Upper lobe of left lung (tissue), 6 donors: Measurements from ENCODE around the gene FOXP1. TPM values are rescaled to one million over a fixed set of nuclear protein-coding genes. Genes with fewer than 3 reads are reported as not detected.
A peak's percentile ranks its signal among the peaks of the same experiment; 100 is the strongest.

Experiments used
- ATAC-seq, 2 donors: fragments of 200-7000 bp; cut with Tn5 transposase; one replicate each; pipeline ENCODE4 v1.9.1; 2022; ENCODE audit warnings: mild to moderate bottlenecking in 2 of 2, moderate library complexity in 2 of 2; ENCODE audit not compliant: low FRiP score in 2 of 2
- DNase-seq, 2 donors: peaks; one replicate each; pipeline ENCODE4 v3.0.0-alpha.2; 2019 to 2020
- H3K27ac ChIP-seq, 4 donors: fragments of 200-600 bp; sonication (generic); one replicate each; pipeline ENCODE4 v1.5.1; 2016 to 2019
- H3K27me3 ChIP-seq, 4 donors: fragments of 200-600 bp; sonication (generic); one replicate each; pipeline ENCODE4 v1.5.1; 2017 to 2019
- H3K36me3 ChIP-seq, 4 donors: fragments of 200-600 bp; sonication (generic); one replicate each; pipeline ENCODE4 v1.5.1; 2016 to 2019
- H3K4me1 ChIP-seq, 4 donors: fragments of 200-600 bp; sonication (generic); one replicate each; pipeline ENCODE4 v1.5.1; 2018 to 2019
- H3K4me3 ChIP-seq, 4 donors: fragments of 200-600 bp; sonication (generic); one replicate each; pipeline ENCODE4 v1.5.1; 2017 to 2019; ENCODE audit warnings: mild to moderate bottlenecking in 2 of 4, moderate library complexity in 1 of 4
- H3K9me3 ChIP-seq, 4 donors: fragments of 200-600 bp; sonication (generic); one replicate each; pipeline ENCODE4 v1.5.1; 2018 to 2019
- EP300 ChIP-seq, 4 donors: sonication (generic); formaldehyde crosslinking; IDR thresholded peaks; one replicate each; pipeline ENCODE4 v1.5.1; 2017; ENCODE audit warnings: antibody characterized with exemption in 4 of 4, control low read depth in 2 of 4
- POLR2A ChIP-seq, 4 donors: fragments of 450-650 bp; IDR thresholded peaks; one replicate each; pipeline ENCODE4 v1.5.1; 2016 to 2017; ENCODE audit warnings: antibody characterized with exemption in 4 of 4, mild to moderate bottlenecking in 2 of 4
- POLR2AphosphoS5 ChIP-seq, 2 donors: sonication (generic); formaldehyde crosslinking; IDR thresholded peaks; one replicate each; pipeline ENCODE4 v1.5.1; 2017; ENCODE audit warnings: antibody characterized with exemption in 2 of 2
- WGBS, 2 donors: methylation state at CpG; one replicate each; pipeline ENCODE4 v1.1.5; 2017 to 2018; 5-methylcytosine and 5-hydroxymethylcytosine counted together
- total RNA-seq, 6 donors: library from RNA; depleted of rRNA in 4 of 6; stranded (reverse); fragments of >200 nt in 4 of 6; gene quantifications; one replicate each; pipeline versions ENCODE4 v1.1.0 to v1.2.1, GENCODE V29; 2016 to 2021
- TF ChIP-seq, protein P1 (sequence below), 6 experiments: fragments of 450-650 bp in 4 of 6; fragments of 200-600 bp in 2 of 6; sonication (generic) in 2 of 6; IDR thresholded peaks; one replicate each; pipeline ENCODE4 v1.5.1; 2016 to 2019; ENCODE audit warnings: antibody characterized with exemption in 6 of 6
- donor health status: DM: no; HTN: no; CAD: no; lungs with moderate emphysema.
- donor health status: DM: no; HTN: yes; CAD: no; lungs with severe emphysema.

The FOXP1 gene
- total RNA-seq, 6 donors from 2014 or later, result 103 to 248 (median 134) TPM

- H3K27me3 ChIP-seq, result no peaks in the 10 kb centered on the region
- TF ChIP-seq POLR2AphosphoS5 (IDR thresholded peaks at IDR 0.05) (no peak), EP300 (IDR thresholded peaks at IDR 0.05) (no peak), POLR2A (IDR thresholded peaks at IDR 0.05) (no peak)
- TF ChIP-seq, protein P1, sequence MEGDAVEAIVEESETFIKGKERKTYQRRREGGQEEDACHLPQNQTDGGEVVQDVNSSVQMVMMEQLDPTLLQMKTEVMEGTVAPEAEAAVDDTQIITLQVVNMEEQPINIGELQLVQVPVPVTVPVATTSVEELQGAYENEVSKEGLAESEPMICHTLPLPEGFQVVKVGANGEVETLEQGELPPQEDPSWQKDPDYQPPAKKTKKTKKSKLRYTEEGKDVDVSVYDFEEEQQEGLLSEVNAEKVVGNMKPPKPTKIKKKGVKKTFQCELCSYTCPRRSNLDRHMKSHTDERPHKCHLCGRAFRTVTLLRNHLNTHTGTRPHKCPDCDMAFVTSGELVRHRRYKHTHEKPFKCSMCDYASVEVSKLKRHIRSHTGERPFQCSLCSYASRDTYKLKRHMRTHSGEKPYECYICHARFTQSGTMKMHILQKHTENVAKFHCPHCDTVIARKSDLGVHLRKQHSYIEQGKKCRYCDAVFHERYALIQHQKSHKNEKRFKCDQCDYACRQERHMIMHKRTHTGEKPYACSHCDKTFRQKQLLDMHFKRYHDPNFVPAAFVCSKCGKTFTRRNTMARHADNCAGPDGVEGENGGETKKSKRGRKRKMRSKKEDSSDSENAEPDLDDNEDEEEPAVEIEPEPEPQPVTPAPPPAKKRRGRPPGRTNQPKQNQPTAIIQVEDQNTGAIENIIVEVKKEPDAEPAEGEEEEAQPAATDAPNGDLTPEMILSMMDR (IDR thresholded peaks at IDR 0.05), result no peak
- DNase-seq (no peak), ATAC-seq (no peak)
- 70 to 78% methylated on average over 5 of the region's 5 CpGs for WGBS, 2 donors
- no peak overlapping the region for H3K4me3 ChIP-seq
- peaks cover 9 to 40% (median 17%) of the 10 kb centered on the region in 4 donors for H3K36me3 ChIP-seq
- peak overlapping the region; percentile 10 to 80 (median 18) for H3K27ac ChIP-seq
- peaks cover 40 to 88% (median 57%) of the 10 kb centered on the region in 4 donors for H3K4me1 ChIP-seq
- H3K9me3 ChIP-seq, result no peaks in the 10 kb centered on the region
These were observed 532.3 kb downstream of the FOXP1 start for GRCh38 chr3:71051259-71051595.

- H3K36me3 ChIP-seq, result peaks cover 9 to 46% (median 20%) of the 10 kb centered on the region in 4 donors
- no peaks in the 10 kb centered on the region for H3K9me3 ChIP-seq
- peak in 1 of 2 donors; percentile 54 for ATAC-seq
- peaks cover 45 to 90% (median 55%) of the 10 kb centered on the region in 4 donors for H3K4me1 ChIP-seq
- 61 to 64% methylated on average over 6 of the region's 6 CpGs for WGBS, 2 donors
- H3K4me3 ChIP-seq, result no peak overlapping the region
- peak overlapping the region; percentile 10 to 80 (median 18) for H3K27ac ChIP-seq
- TF ChIP-seq, protein P1 (IDR thresholded peaks at IDR 0.05), result no peak
- TF ChIP-seq EP300 (IDR thresholded peaks at IDR 0.05) (no peak), POLR2AphosphoS5 (IDR thresholded peaks at IDR 0.05) (no peak)
- no peak for DNase-seq
- H3K27me3 ChIP-seq, result no peaks in the 10 kb centered on the region
These were observed 532.8 kb downstream of the FOXP1 start for GRCh38 chr3:71050538-71051258.

DNA sequence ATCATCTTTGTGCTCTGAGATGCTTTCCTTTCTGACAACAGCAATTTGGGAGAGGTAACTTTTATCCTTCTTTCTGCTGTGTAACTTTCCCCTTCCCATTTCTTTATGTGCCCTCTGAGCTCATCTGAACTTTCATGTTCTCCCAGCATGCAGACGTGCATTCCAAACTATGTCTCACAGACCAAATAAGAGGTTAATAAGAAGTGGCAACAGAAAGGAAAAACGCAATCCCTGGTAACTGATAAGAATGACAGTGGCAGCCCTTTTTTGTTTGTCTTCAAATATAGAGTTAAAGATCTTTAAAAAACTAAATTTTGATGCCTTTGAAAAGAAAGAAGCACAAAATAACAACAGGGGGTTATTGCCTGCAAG, 533.4 kb downstream of the FOXP1 start:
- peaks cover 45 to 90% (median 57%) of the 10 kb centered on the region in 4 donors for H3K4me1 ChIP-seq
- H3K27me3 ChIP-seq, result no peaks in the 10 kb centered on the region
- TF ChIP-seq EP300 (IDR thresholded peaks at IDR 0.05) (no peak), POLR2A (IDR thresholded peaks at IDR 0.05) (no peak), POLR2AphosphoS5 (IDR thresholded peaks at IDR 0.05) (no peak)
- TF ChIP-seq, protein P1 (IDR thresholded peaks at IDR 0.05), result no peak
- peak overlapping the region in 2 of 4 donors; percentile 20 to 80 for H3K27ac ChIP-seq
- no peak overlapping the region for H3K4me3 ChIP-seq
- H3K9me3 ChIP-seq, result no peaks in the 10 kb centered on the region
- ATAC-seq (no peak), DNase-seq (no peak)
- H3K36me3 ChIP-seq, result peaks cover 9 to 51% (median 21%) of the 10 kb centered on the region in 4 donors
- 41 to 55% methylated on average over 2 of the region's 2 CpGs for WGBS, 2 donors

DNA sequence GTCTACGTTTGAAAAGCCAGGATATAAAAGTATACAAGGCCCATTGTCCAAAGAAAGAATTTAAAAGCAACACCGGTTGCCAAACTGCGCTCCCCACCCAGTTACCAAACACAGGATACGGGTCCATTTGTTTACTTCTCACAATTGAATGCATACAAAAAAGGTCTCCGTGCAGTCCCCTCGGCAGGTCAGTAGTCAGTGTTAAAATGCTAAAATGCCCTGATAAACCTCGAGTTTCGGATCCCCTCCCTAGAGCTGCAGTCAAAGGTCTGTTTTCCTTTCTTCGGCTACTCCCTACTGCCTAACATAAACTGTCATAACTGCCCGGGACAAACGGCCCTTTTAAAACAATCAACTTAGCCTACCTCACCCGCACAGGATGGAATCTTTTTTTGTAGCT, 534.6 kb downstream of the FOXP1 start:
- Histone ChIP-seq H3K4me3 (no peak overlapping the region), H3K9me3 (no peaks in the 10 kb centered on the region), H3K36me3 (peaks cover 9 to 56% (median 23%) of the 10 kb centered on the region in 4 donors), H3K4me1 (peaks cover 40 to 78% (median 54%) of the 10 kb centered on the region in 4 donors), H3K27me3 (no peaks in the 10 kb centered on the region), H3K27ac (peak overlapping the region; percentile 20 to 80 (median 44))
- TF ChIP-seq, protein P1 (IDR thresholded peaks at IDR 0.05), result no peak
- TF ChIP-seq POLR2AphosphoS5 (IDR thresholded peaks at IDR 0.05), result peak in 1 of 2 donors; percentile 42
- no peak for DNase-seq
- WGBS, 2 donors, result 63 to 66% methylated on average over 12 of the region's 12 CpGs
- ATAC-seq, result no peak
